HS-5 (cell line): ENCODE measurements around the gene STXBP2.

Experiments used
- DNase-seq: peaks from one replicate; pipeline ENCODE4 v3.0.0-alpha.2; 2012; ENCODE audit warnings: low read depth

The STXBP2 gene

DNA sequence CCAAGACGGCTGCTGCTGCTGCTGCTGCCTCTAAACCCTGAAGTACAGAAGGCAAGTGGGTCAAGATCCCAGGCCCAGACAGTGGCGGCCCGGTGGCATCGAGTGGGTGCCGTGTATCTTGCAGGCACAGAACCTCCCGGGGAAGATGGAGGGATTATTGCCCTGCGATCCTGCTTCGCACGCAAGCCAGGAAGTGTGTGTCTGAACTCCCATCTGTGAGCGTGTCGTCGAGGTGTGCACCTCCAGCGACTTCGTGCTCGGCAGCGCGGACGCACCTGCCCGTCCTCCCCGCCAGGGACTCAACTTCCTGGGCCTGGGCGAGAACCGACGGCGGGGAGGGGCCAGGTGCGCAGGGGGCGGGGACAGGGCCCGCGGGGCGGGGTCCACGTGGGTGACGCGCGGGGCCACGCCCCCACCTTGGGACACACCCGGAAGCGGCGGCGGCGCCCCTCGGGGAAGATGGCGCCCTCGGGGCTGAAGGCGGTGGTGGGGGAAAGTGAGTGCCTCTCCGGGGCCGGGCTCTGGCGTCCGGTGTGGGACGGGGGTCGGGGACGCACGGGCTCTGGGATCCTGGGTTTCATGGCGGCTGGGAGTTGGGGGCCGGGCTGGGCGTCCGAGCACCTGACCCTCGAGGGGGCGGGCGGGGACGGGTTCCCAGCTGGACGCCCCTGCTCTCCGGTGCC, at the start of gene STXBP2:
TSS of gene STXBP2 (plus strand) at position 420 of the 683 bp plus-strand sequence. CDS start at position 460, 40 bp downstream.
- DNase-seq: no peak

DNA sequence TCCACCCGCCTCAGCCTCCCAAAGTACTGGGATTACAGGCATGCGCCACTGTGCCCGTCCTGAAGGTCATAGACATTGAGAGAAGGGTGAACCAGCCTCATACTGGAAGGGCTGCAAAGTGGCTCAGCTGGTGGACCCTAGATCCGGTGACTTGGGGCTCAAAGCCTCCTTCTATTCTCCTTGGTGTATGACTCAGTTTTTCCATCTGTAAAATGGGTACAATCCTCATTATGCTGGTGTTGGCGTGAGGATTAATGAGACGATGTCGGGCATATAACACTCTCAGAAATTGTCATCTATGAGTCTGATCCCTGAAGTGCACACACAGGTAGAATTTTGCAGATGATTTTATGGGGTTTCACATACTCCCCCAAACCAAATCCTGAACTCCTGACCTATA, 47.1 kb upstream of the STXBP2 start:
- no peak for DNase-seq

DNA sequence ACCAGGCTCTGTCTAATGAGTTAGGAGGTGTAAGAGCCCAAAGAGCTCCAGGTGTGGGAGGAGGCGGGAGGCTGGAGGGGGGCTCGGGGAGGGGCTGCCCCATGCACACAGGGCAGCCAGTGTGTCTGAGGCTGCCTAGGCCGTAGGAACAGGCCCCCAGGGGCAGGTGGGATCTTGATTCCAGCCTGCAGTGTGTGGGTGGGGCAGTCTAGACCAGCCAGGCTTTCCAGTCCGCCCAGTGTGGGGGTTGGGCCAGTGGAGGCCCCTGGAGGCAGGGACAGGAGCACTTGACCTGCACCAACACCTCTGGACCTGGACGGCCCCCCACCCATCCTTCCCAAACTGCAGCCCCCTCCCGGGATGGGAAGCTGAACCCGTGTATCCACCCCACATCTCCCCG, 46.7 kb upstream of the STXBP2 start:
- no peak for DNase-seq

GRCh38 chr19:7595466-7596133, 41.3 kb upstream of the STXBP2 start, which contains the start of gene CAMSAP3:
Gene CAMSAP3, plus strand, starts transcription at chr19:7595863. Its CDS starts 140 bp downstream, at chr19:7596003.
- DNase-seq: no peak

DNA sequence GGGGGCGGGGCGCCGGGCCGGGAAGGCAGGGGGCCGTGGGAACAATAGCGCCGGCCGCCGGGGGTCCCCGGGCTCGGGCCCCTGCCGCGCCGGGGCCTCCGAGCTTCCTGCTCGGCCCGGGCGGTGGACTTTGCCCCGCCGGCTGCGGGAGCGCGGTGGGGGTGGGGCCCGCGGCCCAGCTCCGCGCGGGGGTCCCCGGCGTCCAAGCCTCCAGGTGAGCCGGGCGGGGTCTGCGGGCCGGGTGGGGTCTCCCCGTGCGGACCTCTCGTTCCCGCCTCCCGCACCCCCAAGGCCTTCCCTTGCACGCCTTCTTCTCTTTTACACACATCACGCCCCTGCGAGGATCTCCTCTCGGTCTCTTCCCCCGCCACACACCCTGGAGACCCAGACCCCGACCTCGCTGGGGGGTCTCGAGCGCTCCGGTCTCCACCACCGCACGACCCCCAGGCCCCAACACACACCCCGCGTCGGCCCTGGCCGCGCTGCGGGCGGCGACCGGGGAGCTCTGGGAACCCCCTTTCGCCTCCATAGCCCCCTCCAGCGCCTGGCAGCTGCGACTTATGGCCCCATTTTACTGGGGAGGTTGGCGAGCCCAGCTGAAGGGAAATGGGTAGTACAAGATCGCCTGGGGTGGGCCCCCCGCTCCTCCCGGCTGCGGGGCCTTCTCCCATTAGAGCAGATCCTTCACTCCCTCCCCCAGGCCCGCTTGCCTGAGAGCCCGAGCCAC, 40.5 kb upstream of the STXBP2 start:
- no peak for DNase-seq

DNA sequence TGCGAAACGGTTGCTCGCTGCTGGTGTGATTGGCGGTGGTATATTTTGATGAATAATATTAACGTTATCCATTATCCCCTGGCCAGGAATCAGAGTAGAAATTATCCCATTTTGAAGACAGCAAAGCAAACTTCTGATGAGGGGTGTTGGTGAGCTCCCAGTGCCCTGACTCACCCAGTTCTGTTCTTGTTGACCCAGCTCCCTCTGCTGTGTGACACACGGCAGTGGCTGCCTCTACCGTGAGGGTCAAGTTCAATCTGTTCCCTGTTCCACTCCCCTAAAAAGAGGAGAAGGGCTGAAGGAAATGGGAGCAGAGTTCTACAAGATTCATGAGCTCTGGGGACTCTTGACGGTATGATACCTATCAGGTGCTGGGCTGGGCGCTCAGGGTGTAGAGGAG, 39.2 kb upstream of the STXBP2 start:
- no peak for DNase-seq

DNA sequence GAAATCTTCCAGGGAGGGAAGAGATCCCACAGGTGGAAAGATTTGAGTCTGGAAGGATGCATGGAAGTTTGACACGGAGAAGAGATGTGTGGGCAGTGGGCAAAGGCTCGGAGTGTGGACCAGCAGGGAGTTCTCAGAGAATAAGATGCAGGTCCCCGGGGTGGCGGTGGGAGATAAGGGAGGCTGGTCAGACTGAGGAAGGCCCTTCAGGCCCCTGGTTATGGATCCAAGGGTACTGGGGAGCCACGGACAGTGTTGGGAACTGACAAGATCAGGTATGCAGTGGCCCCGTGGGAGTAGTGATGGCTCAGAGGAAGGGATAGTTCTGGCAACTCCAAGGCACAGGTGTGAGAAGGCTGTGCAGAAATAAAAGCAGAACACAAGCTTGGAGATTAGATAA, 38.7 kb upstream of the STXBP2 start:
- DNase-seq: no peak

DNA sequence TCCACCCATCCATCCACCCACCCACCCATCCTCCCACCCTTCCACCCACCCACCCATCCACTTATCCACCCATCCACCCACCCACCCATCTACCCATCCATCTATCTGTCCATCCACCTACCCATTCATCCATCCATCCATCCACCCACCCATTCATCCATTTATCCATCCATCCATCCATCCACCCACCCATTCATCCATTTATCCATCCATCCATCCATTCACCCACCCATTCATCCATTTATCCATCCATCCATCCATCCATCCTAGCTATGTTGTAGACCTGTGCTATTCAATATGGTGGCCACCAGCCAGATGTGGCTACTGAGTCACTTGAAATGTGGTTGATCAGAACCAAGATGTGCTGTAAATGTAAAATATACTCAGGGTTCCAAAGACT, 36.2 kb upstream of the STXBP2 start:
- no peak for DNase-seq

GRCh38 chr19:7602240-7602934, 34.5 kb upstream of the STXBP2 start:
- no peak for DNase-seq

DNA sequence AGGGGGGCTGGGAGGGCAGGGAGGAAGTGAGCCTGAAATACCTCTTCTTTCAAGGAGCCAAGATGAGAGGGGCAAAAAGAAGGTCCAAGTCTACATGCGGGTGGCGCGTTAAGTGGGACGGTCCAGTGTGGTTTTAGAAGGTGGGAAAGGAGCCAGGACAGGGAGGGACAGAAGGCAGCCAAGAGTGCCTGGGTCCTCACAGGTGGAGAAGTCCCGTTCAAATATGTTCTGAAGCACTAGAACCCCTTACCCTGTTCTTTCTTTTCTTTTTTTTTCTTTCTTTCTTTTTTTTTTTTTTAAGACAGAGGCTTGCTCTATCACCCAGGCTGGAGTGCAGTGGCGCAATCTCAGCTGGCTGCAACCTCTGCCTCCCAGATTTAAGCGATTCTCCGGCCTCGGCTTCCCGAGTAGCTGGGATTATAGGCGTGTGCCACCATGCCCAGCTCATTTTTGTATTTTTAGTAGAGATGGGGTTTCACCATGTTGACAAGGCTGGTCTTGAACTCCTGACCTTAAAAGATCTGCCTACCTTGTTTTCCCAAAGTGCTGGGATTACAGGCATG, 33.9 kb upstream of the STXBP2 start:
- no peak for DNase-seq

DNA sequence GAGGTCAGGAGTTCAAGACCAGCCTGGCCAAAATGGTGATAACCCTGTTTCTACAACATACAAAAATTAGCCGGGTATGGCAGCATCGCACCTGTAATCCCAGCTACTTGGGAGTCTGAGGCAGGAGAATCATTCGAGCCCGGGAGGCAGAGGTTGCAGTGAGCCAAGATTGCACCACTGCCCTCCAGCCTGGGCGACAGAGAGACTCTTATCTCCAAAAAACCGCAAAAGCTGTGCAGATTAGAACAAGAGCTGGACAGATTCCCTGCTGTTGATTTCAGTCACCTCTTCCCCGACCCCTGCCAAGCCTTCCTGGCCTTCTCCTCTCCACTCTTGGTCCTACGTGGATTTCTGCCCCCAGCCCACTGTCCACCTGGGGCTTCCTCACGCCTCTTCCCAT, 33.0 kb upstream of the STXBP2 start:
- DNase-seq: no peak

DNA sequence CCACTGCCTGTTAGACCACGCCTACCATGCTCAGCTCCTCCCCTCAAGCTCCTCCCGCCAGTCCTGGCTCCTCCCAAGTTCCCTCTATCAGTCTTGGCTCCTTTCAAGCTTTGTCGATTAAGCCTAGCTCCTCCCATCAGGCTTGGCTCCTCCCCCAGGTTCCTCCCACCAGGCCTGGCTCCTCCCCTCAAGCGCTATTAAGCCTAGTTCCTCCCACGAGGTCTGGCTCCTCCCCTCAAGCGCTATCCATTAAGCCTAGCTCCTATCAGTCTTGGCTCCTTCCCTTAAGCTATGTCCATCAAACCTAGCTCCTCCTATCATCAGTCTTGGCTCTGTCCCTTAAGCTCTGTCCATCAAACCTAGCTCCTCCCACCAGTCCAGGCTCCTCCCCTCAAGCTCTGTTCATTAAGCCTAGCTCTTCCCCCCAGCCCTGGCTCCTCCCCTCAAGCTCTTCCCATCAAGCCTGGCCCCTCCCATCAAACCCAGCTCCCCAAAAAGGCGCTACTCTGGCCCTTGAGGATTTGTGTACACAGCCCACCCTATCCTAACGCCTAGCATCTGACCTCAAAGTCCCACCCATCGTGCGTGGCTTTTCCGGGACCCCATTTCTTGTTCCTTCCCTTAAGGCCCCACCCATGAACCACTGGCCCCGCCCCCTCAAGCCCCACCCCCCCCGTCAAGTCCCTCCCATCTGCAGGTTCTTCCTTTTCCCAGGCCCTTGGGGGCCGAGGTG, 31.3 kb upstream of the STXBP2 start:
- DNase-seq: no peak

- no peak for DNase-seq
These were observed 30.6 kb upstream of the STXBP2 start for GRCh38 chr19:7606289-7606688.

DNA sequence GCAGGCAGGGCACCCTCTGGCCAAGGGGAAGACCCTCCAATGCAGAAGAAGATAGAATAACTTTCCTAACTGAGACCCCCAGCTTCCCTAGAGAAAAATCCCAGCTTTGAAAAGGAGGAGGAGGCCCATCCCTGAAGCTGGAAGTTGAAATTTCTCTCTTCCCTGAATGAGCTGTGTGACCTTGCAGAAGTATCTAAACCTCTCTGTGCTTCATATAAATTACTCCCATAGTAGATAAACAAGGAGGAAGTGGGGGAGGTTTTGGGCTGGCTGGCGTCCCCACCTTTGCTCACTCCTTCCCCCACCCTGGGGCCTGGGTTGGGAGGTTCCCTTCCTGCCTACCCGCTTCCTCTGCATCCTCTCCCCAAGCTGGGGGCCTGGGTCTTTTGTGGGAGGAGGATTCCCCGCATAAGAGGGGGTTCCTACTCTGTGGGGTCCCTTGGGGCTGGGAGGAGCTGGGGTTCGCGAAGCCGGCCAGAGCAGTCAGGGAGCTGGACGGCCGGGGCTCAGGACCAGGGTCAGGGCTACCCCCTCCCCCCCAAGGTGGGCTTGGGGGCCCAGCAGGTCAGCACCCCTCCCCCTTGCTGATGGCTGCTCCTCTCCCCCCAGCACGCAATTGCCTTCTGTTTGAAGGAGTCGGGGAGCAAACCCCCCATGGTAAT, 29.6 kb upstream of the STXBP2 start:
- DNase-seq: no peak

DNA sequence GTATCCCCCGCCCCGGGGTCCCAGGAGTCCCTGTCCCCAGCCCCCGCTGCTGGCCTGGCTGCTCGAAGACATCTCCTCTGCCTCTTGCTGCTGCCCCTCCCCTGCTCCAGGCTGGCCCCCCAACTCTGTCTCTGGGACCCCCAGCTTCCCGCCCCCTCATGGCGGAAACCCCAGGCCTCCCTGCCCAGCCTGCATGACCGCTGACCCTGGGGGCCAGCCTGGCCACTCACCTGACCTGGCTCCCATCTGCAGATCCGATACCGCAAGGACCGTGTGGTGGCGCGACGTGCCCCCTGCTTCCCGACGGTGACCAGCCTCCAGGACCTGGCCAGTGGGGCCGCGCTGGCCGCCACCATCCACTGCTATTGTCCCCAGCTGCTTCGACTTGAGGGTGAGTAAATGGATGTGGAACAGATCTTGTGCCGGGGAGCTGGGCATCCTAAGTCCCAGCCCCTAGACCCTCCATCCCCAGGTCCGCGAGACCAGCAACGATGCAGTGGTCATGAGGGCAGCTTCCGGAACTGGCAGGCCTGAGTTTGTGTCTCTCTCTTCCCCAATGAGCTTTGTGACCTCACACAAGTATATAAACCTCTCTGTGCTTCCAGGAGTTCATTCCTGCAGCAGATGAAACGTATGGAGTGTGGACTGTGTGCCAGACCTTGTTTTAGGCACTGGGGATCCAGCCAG, 28.9 kb upstream of the STXBP2 start:
- no peak for DNase-seq

DNA sequence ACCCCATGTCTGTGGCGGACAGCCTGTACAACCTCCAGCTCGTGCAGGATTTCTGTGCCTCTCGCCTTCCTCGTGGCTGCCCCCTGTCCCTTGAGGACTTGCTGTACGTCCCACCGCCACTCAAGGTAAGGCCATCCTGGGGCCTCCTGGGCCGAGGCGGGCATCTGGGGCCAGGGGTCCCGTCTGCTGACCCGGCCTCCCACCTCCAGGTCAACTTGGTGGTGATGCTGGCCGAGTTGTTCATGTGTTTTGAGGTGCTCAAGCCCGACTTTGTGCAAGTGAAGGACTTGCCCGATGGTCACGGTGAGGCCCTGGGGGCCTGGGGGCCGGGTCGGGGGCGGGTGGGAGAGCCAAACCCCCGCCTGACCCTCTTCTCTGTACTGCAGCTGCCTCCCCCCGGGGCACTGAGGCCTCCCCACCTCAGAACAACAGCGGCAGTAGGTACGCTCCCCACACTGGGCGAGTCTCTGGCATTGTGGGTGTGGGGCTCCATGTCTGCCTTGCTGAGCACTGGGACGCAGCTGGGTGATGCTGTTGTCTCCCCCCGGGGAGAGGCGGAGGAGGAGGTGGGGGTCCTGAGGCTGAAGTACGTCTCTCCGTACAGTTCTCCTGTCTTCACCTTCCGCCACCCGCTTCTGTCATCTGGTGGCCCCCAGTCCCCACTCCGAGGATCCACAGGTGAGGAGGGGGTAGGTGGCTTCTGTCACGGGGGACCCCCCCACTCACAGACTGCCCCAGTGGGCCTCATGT, 26.2 kb upstream of the STXBP2 start:
- DNase-seq: no peak

GRCh38 chr19:7611541-7612279, 25.2 kb upstream of the STXBP2 start:
- DNase-seq: no peak

- DNase-seq: no peak
These were observed 24.3 kb upstream of the STXBP2 start for GRCh38 chr19:7612282-7613274.
